K562 (cell line): Measurements from ENCODE around the gene OPRL1. TPM values are rescaled to one million over a fixed set of nuclear protein-coding genes. Genes with fewer than 3 reads are reported as not detected.

ENCODE experiments used
- ATAC-seq: fragments of 200-7000 bp; cut with Tn5 transposase; 3 replicates; pipeline ENCODE4 v1.9.1; 2020; ENCODE audit warnings: moderate library complexity
- BruUV-seq: library from RNA; stranded (reverse); fragments of 400-500 nt; replicated peaks from 2 replicates; lab custom pipeline; 2021; lab: Mats Ljungman, UMichigan
- CTCF ChIA-PET: fragments of 300-600 bp; formaldehyde crosslinking; extraction: SDS; loops from one replicate; lab custom pipeline; 2021; ENCODE audit warnings: low intra/inter-chr PET ratio; lab: Yijun Ruan, JAX
- POLR2A ChIA-PET: fragments of 300-600, 350-650 bp; sonication (Branson Sonifier 250); formaldehyde crosslinking; extraction: SDS; loops from one replicate; lab custom pipeline; 2021; ENCODE audit warnings: antibody characterized with exemption, inconsistent platforms; lab: Yijun Ruan, JAX
- DNase-seq, 4 experiments: peaks; one replicate each; pipeline versions ENCODE4 v3.0.0 to v3.0.0-alpha.2; 2011 to 2018; ENCODE audit warnings: low spot score in 3 of 4, mixed read lengths in 3 of 4; ENCODE audit errors: extremely low read depth in 1 of 4
- FAIRE-seq: peaks from 2 replicates; lab custom pipeline; 2011; peaks lifted over from hg19 to GRCh38; lab: Jason Lieb, UNC
- H2AFZ ChIP-seq: 2 replicates; pipeline ENCODE4 v1.6.0; 2011; ENCODE audit warnings: low read depth, low read length, control low read depth, inconsistent platforms
- H3K27ac ChIP-seq: fragments of 200-600 bp; 3 replicates; pipeline ENCODE4 v1.8.0; 2011; ENCODE audit warnings: low read depth, mild to moderate bottlenecking, control low read depth, inconsistent platforms, low read length, moderate library complexity, mixed read lengths; ENCODE audit errors: extremely low read depth
- H3K27me3 ChIP-seq, 2 experiments: fragments of 300-600 bp in 1 of 2; 2 replicates in 1 of 2; 3 replicates in 1 of 2; pipeline versions ENCODE4 v1.6.0 to v1.8.0; 2011; ENCODE audit warnings: inconsistent platforms in 2 of 2, low read length in 2 of 2, mild to moderate bottlenecking in 1 of 2, mixed read lengths in 1 of 2, moderate library complexity in 1 of 2; ENCODE audit not compliant: control insufficient read depth in 2 of 2, insufficient read depth in 2 of 2
- H3K36me3 ChIP-seq: fragments of 300-600 bp; 3 replicates; pipeline ENCODE4 v1.8.0; 2011; ENCODE audit warnings: mild to moderate bottlenecking, low read length, inconsistent platforms; ENCODE audit not compliant: control insufficient read depth, insufficient read depth
- H3K4me1 ChIP-seq, 2 experiments: fragments of 200-600 bp in 1 of 2; replicated peaks in 1 of 2; 2 replicates in 1 of 2; 3 replicates in 1 of 2; pipeline versions ENCODE4 v1.5.1 to v1.8.0; 2011; ENCODE audit warnings: inconsistent platforms in 2 of 2, low read length in 2 of 2, mild to moderate bottlenecking in 1 of 2, mixed read lengths in 1 of 2, moderate library complexity in 1 of 2; ENCODE audit not compliant: control insufficient read depth in 2 of 2, insufficient read depth in 2 of 2
- H3K4me2 ChIP-seq: 2 replicates; pipeline ENCODE4 v1.6.1; 2011; ENCODE audit warnings: low read length, control low read depth, inconsistent platforms, mixed read lengths; ENCODE audit not compliant: insufficient read depth
- H3K4me3 ChIP-seq: fragments of 200-600 bp; sonication (generic), shearing (Covaris generic); 2 replicates; pipeline ENCODE4 v1.5.1; 2016; ENCODE audit warnings: control low read depth, inconsistent platforms
- H3K79me2 ChIP-seq: fragments of 200-600 bp; 3 replicates; pipeline ENCODE4 v1.8.0; 2011; ENCODE audit warnings: low read length, inconsistent platforms; ENCODE audit not compliant: control insufficient read depth, insufficient read depth
- H3K9ac ChIP-seq, 2 experiments: 2 replicates each; pipeline versions ENCODE4 v1.6.0 to v1.6.1; 2011; ENCODE audit warnings: low read depth in 2 of 2, low read length in 2 of 2, control low read depth in 1 of 2, inconsistent platforms in 1 of 2, mild to moderate bottlenecking in 1 of 2, mixed read lengths in 1 of 2; ENCODE audit not compliant: insufficient read depth in 1 of 2
- H3K9me1 ChIP-seq: one replicate; pipeline ENCODE4 v1.6.0; 2011; ENCODE audit warnings: inconsistent platforms, mild to moderate bottlenecking, low read length, moderate library complexity; ENCODE audit not compliant: control insufficient read depth, insufficient read depth
- H3K9me3 ChIP-seq: replicated peaks from 2 replicates; pipeline ENCODE4 v1.5.1; 2011; ENCODE audit warnings: low read depth, low read length, inconsistent platforms; ENCODE audit not compliant: control insufficient read depth, insufficient read depth
- H4K20me1 ChIP-seq: replicated peaks from 2 replicates; pipeline ENCODE4 v1.6.1; 2011; ENCODE audit warnings: low read length, inconsistent platforms, mixed read lengths; ENCODE audit not compliant: control insufficient read depth, insufficient read depth
- CREB3L1 ChIP-seq: fragments of 450-650 bp; IDR thresholded peaks from 2 replicates; pipeline ENCODE4 v1.6.1; 2014; ENCODE audit warnings: low read depth, mild to moderate bottlenecking, moderate library complexity, borderline replicate concordance
- ESRRB ChIP-seq: fragments of 250-450 bp; sonication (Bioruptor Pico); IDR thresholded peaks from 2 replicates; pipeline ENCODE4 v1.5.0; 2020; ENCODE audit warnings: mild to moderate bottlenecking, moderate library complexity, borderline replicate concordance
- FOXJ3 ChIP-seq: sonication (generic); formaldehyde crosslinking; IDR thresholded peaks from 2 replicates; pipeline ENCODE4 v1.4.0; 2020; ENCODE audit warnings: mild to moderate bottlenecking, missing genetic modification reagents
- MTA2 ChIP-seq: fragments of 450-650 bp; IDR thresholded peaks from 2 replicates; pipeline ENCODE4 v1.6.1; 2016; ENCODE audit warnings: low read depth
- NR2C1 ChIP-seq, 2 experiments: fragments of 450-650 bp; IDR thresholded peaks; 2 replicates each; pipeline ENCODE4 v1.6.1; 2017; ENCODE audit warnings: mild to moderate bottlenecking in 2 of 2, antibody characterized with exemption in 1 of 2, inconsistent platforms in 1 of 2, missing compliant biosample characterization in 1 of 2, missing genetic modification characterization in 1 of 2
- PCBP2 ChIP-seq: fragments of 200-400 bp; formaldehyde crosslinking; IDR thresholded peaks from 2 replicates; pipeline ENCODE4 v1.6.1; 2018; ENCODE audit warnings: low read length, low read depth, mild to moderate bottlenecking, moderate library complexity; ENCODE audit not compliant: poor library complexity, severe bottlenecking
- PRDM10 ChIP-seq: fragments of 450-650 bp; IDR thresholded peaks from 2 replicates; pipeline ENCODE4 v1.6.1; 2018; ENCODE audit not compliant: partially characterized antibody
- SAP30 ChIP-seq: fragments of 200-600 bp; sonication (generic); IDR thresholded peaks from 2 replicates; pipeline ENCODE4 v1.6.1; 2012; ENCODE audit warnings: borderline replicate concordance, low read depth, mild to moderate bottlenecking, moderate library complexity, low read length, control low read depth, inconsistent platforms; ENCODE audit not compliant: insufficient read depth, poor library complexity, severe bottlenecking
- SNIP1 ChIP-seq: fragments of 450-650 bp; IDR thresholded peaks from 2 replicates; pipeline ENCODE4 v1.7.1; 2017; ENCODE audit warnings: low read depth, mild to moderate bottlenecking
- TRIM24 ChIP-seq, 2 experiments: fragments of 450-650 bp; IDR thresholded peaks; 2 replicates each; pipeline ENCODE4 v1.6.1; 2016
- ZBTB9 ChIP-seq: fragments of 450-650 bp; formaldehyde crosslinking; IDR thresholded peaks from 2 replicates; pipeline ENCODE4 v1.4.0; 2020; ENCODE audit warnings: mild to moderate bottlenecking, moderate library complexity
- ZNF174 ChIP-seq: fragments of 250-450 bp; sonication (Bioruptor Pico); IDR thresholded peaks from 2 replicates; pipeline ENCODE4 v1.4.0; 2020; ENCODE audit warnings: mild to moderate bottlenecking
- ZNF764 ChIP-seq: fragments of 250-450 bp; sonication (Bioruptor Pico); IDR thresholded peaks from 2 replicates; pipeline ENCODE4 v1.4.0; 2020; ENCODE audit warnings: low read depth, mild to moderate bottlenecking, moderate library complexity
- WGBS: fragments of 100-300 bp; shearing (Covaris generic); methylation state at CpG from one replicate; pipeline ENCODE4 v1.1.6; 2016; ENCODE audit warnings: low coverage, mixed read lengths; ENCODE audit not compliant: insufficient coverage; ENCODE audit errors: missing lambda C conversion rate; 5-methylcytosine and 5-hydroxymethylcytosine counted together
- in situ Hi-C: fragments of 300-500 bp; cut with MboI; formaldehyde crosslinking; loops from 4 replicates; pipeline ENCODE4 v1.15.0; 2018; ENCODE audit warnings: inconsistent platforms, mixed read lengths
- intact Hi-C: fragments of 100-400 bp; cut with micrococcal nuclease; formaldehyde crosslinking; loops from 2 replicates; pipeline ENCODE4 v1.14.2; 2022
- polyA plus RNA-seq, 8 experiments: library from polyadenylated mRNA; depleted of rRNA in 4 of 8; stranded (reverse) in 5 of 8; unstranded in 3 of 8; fragments of >200 nt; fragmentation: Nextera tagmentation in 2 of 8; fragmentation: Illumina TruSeq in 1 of 8; extraction: Ambion mirVana in 2 of 8; extraction: Trizol in 1 of 8; gene quantifications; 2 replicates each; pipeline versions ENCODE4 v1.2.1 to v1.2.3, GENCODE V29; 2011 to 2014; ENCODE audit warnings: inconsistent platforms in 1 of 8, missing spikeins in 1 of 8
- total RNA-seq, 7 experiments: library from RNA; depleted of rRNA in 6 of 7; stranded (reverse); fragments of >200 nt in 6 of 7; fragmentation: Illumina TruSeq in 2 of 7; extraction: Trizol in 2 of 7; gene quantifications; 2 replicates each; pipeline versions ENCODE4 v1.2.1 to v1.2.3, GENCODE V29; 2011 to 2021; ENCODE audit warnings: low replicate concordance in 1 of 7
- TF ChIP-seq, protein P1 (sequence below): IDR thresholded peaks from 2 replicates; pipeline ENCODE4 v1.6.1; 2012; ENCODE audit warnings: low read depth, low read length, improper control_type of control experiment, borderline replicate concordance

OPRL1 gene
- total and polyA plus RNA-seq, 9 of the 15 experiments (the other 6 are each of a cell fraction or from before 2014, with no cell fraction given) = 0.06 to 0.33 (median 0.11) TPM; not detected in 2

GRCh38 chr20:64116016-64116415 is 36.1 kb downstream of the OPRL1 start:
- WGBS = 20% methylated on average over 20 of the region's 21 CpGs
- Histone ChIP-seq H2AFZ (no peak overlapping the region), H4K20me1 (peaks cover 12% of the 10 kb centered on the region; the same call in 1 of the 2 replicates), H3K36me3 (no peaks in the 10 kb centered on the region), H3K9me3 (no peaks in the 10 kb centered on the region), H3K4me1 (peaks cover 3 to 27% of the 10 kb centered on the region in 2 experiments; a peak in 2 of 5 replicates), H3K27ac (no peak overlapping the region), H3K79me2 (no peaks in the 10 kb centered on the region), H3K4me3 (no peak overlapping the region), H3K4me2 (no peak overlapping the region), H3K27me3 (peaks cover 15 to 46% of the 10 kb centered on the region in 2 experiments; a peak in 4 of 5 replicates), H3K9ac (no peak overlapping the region), H3K9me1 (no peaks in the 10 kb centered on the region)
- CTCF ChIA-PET = no interaction called here
- in situ Hi-C loops = no loop called here
- ATAC-seq (no peak), DNase-seq (no peak), FAIRE-seq (no peak)
- POLR2A ChIA-PET = interaction anchor here (0.7 to 1.4 kb wide), 3 partner anchors 10 to 906 kb away, joined by 3 to 5 read pairs (median 4); no protein-coding TSS in a partner anchor
- intact Hi-C loops = no loop called here
- no TSS peak for BruUV-seq
- no peak for TF ChIP-seq ESRRB
- TF ChIP-seq SAP30 = no peak
- TF ChIP-seq PRDM10 = no peak
- no peak for TF ChIP-seq ZBTB9 (CRISPR knock-in tag)
- no peak for TF ChIP-seq PCBP2
- no peak for TF ChIP-seq NR2C1 (IDR thresholded peaks at IDR 0.05)
- no peak for TF ChIP-seq NR2C1 (tag; IDR thresholded peaks at IDR 0.05)
- TF ChIP-seq MTA2 = no peak
- no peak for TF ChIP-seq ZNF764 (CRISPR knock-in tag)
- no peak for TF ChIP-seq SNIP1
- no peak for TF ChIP-seq ZNF174 (CRISPR knock-in tag)
- no peak for TF ChIP-seq CREB3L1
- TF ChIP-seq, protein P1, sequence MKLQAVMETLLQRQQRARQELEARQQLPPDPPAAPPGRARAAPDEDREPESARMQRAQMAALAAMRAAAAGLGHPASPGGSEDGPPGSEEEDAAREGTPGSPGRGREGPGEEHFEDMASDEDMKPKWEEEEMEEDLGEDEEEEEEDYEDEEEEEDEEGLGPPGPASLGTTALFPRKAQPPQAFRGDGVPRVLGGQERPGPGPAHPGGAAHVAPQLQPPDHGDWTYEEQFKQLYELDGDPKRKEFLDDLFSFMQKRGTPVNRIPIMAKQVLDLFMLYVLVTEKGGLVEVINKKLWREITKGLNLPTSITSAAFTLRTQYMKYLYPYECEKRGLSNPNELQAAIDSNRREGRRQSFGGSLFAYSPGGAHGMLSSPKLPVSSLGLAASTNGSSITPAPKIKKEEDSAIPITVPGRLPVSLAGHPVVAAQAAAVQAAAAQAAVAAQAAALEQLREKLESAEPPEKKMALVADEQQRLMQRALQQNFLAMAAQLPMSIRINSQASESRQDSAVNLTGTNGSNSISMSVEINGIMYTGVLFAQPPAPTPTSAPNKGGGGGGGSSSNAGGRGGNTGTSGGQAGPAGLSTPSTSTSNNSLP = no peak
- no peak for TF ChIP-seq FOXJ3 (CRISPR knock-in tag)
- no peak for TF ChIP-seq TRIM24 (IDR thresholded peaks at IDR 0.05)
